GM21367 (cell line): ENCODE results near the gene RTN4IP1.
"Not testable (repeated sequence)": the region's sequence is repeated elsewhere in the genome, so short reads cannot be mapped to it uniquely, and the experiment has no call there.

Source experiments
- ATAC-seq: cut with Tn5 transposase; IDR thresholded peaks from one replicate; pipeline ENCODE4 v1.9.1; 2021; ENCODE audit not compliant: unreplicated experiment

The RTN4IP1 gene

DNA sequence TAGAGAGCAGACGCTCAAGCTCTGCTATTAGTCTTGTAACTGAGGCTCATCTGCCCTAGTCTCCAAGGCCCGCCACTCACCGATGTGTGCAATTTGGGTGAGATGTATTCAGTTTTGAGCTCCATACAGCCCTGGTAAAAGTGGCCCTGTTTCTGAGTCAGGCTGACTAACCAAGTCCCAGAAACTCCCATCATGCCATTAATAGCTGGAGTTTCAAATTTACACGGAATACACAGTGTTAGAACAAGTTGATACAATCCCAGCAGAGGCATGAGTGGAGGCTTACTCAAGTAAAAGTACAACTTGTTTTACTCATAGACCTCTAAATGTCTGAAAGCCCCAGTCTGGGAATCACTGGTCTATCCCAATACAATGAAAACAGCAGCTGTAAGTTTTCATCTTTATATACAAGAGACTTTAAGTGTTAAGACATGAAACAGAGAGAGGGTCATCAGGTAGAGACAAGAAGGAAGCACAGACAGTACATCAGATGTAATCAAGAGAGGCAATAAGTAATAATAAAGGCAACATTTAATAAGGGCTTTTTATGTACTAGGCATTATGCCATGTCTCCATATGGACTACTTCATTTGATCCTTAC lies 42.4 kb downstream of the RTN4IP1 start:
- no peak for ATAC-seq

DNA sequence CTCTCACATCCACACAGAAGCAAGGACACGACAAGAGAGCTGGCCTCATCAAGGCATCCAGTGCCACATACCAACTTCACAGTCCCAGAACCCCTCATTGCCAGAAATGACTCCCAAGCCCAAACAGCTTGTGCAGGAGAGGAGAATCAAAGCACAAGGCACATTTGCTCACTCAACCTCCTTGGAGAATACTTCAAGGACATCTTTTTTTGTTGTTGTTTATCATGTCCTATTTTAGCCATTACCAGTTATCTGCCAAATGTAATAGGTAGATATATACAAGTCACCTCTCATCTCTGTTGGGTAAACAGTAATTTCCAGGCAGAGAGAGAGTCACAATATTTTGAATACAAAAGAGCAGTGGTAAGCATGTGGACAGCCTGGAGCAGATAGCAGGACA lies 47.8 kb downstream of the RTN4IP1 start:
- ATAC-seq = no peak

DNA sequence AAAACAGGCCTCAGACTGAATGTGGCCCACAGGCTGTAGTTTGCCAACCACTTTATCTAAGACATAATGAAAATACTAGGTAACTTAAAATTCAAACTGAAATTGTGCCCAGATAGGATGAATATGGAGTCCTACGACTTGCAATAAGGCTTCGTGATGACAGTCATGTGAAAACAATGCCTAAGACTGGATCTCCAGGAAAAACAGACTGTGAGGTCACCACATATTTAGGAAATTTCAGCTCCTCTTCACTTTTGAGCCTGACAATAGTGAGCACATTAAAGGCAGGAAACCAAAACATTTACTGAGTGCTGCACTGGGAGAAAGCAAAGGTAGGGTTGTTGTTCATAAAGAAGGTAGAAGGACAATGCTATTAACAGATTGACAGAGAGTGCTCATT lies 50.0 kb downstream of the RTN4IP1 start:
- no peak for ATAC-seq

DNA sequence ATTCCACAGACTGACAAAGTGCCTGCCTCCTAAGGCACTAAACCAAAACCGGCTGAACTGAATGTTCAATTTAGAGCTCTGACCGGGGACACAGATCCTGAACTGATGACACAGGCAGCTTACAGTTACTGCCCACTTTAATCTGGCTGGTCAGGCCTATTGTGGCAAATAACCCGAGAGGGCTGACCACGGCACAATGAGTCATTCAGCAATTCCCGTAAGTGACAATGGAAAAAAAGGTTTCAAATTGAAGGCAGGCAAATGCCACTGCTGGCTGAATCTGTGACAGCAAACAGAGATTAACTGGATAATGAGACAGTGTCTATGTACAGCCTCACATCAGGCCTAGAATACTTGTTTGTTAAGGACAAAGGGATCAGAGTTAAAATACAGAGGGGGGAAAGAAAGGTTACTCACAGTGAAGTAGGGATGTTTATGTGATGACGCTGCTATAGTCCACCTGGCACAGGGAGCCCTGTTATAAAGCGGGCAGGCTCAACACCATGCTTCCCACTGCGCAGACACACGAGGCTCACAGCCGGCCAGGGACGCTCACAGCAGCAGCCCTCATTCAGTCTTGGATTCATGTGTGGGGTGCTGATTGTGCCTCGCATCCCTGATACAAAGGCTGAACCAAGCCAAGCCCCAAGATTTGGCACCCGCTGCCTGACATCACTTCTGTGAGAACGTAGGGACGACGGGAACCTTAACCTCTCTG lies 54.4 kb downstream of the RTN4IP1 start:
- ATAC-seq = no peak

DNA sequence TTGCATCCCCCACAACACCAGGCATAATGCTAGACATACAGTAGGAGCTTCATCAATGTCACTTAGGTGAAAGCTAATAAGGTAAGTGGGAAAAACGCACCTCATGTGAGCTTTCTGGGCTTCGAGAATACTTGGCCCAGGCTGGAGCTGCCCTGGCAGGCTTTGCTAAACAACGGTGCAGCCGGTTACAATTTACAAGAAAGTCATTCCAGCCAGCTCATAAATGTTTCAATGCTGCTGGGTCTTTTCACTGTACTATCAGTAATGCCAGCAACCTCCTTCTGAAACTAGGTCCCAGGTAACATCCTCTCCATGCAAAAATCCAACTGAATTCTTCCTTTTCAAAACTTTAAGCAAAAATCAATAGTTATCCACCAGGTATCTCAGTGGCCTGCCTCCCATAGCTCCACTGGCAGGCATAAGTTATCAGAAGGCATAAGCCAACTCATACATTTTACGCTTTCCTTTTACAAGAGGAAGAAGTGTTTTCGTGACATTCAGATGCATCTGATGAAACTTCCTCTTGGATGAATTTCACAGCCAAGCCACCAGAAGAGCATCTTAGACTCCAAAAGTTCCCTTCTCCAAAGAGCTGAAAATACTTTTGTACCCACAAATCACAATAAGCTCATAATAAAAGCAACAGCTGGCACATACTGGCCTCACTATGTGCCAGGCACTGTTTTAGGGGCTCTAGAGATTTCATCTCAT lies 56.3 kb downstream of the RTN4IP1 start:
- ATAC-seq = no peak

DNA sequence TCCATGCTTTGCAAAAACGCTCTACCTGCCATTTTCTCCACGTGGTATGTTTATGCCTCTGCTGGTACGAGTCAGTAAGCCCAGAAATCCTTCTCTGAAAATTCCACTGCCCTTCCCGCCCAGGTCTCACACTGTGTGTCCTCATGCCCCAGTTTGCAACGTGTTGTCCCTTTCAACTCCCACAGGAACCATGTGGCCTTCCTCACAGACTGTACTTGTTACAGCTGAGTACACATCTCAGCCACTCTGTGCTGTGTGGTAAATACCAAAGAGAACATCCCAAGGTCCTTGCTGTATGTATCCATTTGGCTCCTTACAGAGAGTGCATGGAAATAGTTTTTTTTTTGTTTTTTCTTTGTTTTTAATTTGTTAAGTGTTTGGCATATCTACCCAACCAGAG lies 56.9 kb downstream of the RTN4IP1 start:
- no peak for ATAC-seq

DNA sequence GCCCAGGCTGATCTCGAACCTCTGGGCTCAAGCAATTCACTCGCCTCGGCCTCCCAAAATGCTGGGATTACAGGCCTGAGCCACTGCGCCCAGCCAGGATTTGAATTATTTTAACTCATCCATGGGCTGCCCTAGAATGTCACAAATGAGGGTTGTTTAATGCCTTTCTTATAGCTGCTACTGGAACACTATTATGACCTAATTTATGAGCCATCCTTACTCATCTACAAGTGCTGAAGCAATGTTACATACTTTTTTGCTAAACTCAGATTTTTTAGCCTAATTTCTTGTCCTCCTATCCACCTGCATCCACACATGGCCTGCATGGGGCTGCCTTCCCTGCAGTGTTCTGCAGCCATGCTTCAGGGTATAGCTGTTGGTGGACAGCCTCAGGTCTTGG lies 59.9 kb downstream of the RTN4IP1 start:
- no peak for ATAC-seq

DNA sequence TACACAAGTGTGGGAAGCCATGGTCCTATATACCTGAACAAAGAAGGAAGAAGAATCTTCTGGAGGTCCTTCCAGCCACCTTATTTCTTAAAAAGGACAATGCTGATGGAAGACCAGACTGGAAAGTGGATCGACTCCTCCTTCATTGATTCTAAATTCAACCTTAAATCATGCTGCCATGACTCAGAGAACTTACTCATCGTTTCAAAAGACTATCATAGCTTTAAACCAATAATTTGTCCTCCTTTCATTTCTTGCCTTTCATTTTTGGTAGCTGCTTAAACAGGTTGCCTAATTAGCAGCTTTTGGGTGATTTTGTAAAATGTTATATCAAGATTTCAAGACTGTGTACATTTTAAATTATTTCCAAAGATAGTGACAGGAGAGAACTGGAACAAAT lies 60.8 kb downstream of the RTN4IP1 start:
- no peak for ATAC-seq

DNA sequence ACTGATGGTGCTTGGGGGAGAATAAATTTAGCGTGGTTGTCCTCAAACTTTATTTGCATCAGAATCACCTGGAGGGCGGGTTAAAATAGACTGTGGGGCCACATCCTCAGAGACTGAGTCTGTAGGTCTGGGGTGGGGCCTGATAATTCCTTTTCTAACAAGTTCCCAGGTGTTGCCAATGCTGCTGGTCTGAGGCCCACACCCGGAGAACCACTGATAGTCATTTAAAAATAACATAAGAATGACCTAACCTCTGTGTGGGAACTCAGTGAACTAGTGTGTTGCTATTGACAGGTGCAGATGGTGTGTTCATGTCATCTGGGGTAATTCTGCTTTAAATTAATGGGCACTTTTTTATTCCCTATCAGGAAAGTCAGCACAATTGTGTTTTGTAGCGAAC lies 64.8 kb downstream of the RTN4IP1 start:
- no peak for ATAC-seq

DNA sequence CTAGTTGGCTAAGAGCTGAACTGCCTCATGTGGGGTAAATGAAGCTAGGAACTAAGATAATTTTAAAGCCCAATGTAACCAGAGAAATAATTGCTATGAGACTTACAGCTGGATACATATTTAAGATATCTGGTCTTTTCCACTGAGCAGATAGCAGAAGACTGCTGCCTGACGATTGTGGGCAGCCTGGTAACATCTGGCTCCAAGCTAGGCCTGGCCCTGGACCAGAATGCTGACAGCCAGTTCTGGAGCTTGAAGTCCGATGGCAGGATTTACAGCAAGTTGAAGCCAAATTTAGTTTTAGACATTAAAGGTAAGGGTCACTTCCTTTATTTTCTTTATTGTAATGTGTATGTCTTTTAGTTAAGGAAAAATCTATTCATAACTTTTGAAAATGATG lies 65.7 kb downstream of the RTN4IP1 start:
- no peak for ATAC-seq

DNA sequence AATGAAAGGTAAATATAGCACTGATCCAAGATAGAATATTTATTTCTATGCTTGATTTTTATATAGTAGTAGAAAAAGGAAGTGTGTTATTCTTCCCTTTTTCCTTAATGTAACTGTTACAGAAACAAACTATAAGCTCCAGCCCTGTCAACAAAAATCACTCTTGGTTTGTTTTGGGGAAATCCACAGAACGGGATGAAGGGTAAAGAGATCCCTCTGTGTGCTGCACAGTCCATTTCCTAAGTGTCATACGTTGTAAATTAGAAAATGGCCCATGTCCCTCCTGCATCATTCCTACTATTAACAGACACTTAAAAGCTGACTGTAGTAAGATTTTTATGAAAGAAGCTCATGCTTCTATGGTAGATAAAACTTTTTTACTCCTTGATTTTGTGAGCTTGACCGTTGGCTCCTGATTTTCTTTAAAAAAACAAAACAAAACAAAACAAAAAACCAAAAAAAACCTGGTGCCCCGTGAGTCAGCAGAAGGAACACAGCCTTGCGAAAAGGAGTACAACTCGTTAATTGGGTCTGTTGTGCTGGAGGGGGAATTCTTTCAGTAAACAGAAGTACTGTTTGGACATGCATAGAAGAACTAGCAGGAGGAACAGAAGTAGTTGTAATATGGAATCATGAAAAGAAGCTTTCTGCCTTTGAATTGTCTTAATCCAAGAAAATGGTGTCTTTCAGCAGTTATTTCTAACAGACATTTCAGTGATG lies 67.5 kb downstream of the RTN4IP1 start:
- no peak for ATAC-seq

DNA sequence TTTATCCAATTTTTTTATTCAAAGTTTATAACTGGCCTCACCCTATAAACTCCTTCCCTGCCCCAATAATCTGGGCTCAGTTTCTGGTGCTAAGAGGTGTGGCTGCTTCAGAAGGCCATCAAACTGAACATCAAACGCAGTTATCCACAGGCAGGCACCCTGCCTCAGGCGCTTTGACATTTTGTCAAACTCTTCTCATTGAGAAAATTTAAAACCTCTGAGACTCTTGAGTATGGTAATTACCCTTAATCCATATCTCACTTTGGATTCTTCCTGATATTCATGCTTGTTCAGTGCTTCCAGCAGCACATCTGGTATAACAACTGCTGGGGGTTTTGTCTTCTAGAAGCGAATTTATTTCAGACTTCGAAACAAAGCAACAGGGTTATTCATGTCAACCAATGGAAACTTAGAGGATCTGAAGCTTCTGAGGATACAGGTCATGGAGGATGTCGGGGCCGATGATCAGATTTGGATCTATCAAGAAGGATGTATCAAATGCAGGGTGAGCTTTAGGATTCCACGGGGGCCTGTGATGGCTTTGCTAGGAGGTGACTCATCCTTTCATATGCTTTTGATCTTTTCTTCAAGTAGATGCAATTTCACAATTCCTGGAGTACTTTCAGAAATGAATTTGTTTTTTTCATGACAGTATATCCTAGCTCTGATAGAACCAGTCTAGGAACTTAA lies 68.2 kb downstream of the RTN4IP1 start:
- no peak for ATAC-seq

DNA sequence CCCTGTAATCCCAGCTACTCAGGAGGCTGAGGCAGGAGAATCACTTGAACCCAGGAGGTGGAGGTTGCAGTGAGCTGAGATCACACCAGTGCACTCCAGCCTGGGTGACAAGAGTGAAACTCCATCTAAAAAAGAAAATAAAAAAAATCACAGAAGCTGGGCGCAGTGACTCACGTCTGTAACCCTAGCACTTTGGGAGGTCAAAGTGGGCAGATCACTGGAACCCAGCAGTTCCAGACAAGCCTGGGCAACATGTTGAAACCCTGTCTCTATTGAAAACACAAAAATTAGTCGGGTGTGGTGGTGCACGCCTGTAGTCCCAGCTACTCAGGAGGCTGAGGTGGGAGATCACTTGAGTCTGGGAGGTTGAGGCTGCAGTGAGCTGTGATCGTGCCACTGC lies 69.6 kb downstream of the RTN4IP1 start:
- not testable (repeated sequence) for ATAC-seq

DNA sequence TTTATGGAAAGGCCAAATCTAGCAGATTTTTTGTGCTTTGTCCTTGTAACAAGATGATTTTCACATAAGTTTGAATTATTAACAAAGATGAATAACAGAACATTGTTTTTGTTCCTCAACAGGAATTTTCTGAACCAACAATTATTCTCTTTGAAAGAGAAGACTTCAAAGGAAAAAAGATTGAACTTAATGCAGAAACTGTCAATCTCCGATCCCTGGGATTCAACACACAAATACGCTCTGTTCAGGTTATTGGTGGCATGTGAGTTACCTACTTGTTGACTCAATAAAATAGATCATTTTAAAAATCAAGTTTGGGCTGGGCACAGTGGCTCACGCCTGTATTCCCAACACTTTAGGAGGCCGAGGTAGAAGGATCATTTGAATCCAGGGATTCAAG lies 70.9 kb downstream of the RTN4IP1 start:
- ATAC-seq = no peak

DNA sequence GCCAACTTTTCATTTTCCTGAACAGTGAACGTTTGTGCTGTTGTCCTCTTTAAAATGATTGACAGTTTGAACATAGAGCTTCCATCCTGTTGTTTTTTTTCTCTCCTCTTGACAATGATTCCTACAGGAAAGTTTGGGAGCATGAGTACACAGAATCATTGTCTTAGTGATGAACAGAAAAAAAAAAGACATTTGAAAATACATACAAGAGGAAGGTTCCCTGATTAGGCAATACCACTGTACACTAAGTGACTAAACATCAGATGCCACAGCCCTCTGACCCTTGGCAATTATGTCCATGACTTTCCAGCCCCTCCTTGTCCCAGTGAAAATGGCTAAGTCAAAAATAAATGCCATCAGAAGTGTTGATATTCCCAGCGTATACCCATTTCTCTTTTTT lies 71.5 kb downstream of the RTN4IP1 start:
- ATAC-seq = no peak

DNA sequence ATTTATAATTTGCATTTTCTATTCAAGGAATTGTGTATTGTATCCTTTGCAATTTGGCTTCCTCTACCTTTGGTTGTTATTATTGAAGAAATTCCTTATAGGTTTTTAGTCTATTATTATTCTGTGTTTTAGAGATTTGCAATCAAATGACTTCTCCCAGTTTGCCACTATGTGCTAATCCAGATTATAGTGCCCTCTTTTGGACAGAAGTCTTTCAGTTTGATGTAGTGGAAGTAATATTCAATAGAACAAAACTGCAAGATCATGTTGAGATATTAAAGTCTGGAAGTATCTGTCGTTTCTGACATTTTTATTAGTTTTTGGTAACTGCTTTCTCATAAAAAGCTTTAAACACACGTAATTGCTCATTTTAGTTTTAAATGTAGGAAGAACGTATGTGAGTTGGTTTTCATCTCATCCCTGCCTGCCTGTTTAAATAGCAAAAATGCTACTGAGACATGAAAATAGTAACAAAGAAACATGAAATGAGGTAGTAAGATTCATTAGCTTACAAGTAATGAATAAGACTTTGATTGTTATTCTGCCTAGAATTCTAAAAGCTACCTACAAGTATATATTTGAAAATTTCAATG lies 72.8 kb downstream of the RTN4IP1 start:
- no peak for ATAC-seq

DNA sequence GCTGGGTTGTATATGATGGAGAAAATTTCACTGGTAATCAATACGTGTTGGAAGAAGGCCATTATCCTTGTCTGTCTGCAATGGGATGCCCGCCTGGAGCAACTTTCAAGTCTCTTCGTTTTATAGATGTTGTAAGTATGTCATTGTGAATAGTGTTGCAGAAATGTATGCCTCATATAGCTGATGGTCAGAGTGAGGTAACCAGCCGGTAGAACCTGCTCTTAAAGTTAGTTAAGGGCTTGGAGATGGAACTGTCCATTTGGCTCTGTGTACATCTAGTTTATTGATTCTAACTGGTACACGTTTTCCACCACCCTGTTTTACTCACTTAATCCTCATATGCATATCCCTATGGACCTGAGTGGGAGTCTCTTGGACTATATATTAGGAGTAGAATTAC lies 73.5 kb downstream of the RTN4IP1 start:
- ATAC-seq = no peak

DNA sequence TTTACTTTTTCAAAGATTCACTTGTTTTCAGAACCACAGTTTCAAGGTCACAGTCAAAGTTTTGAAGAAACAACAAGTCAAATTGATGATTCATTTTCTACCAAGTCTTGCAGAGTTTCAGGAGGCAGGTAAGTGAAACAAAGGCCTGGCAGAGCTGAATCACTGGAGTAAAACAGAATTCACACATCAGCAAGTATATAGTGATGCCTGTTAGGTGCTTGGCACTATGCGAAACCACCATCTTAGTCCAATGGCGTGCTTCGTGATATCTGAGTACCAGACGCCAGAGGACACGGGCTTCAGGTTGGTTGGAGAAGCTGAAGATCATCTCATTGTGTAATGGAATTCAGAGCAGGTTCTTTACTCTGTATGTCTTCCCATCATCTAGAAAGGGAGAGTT lies 75.9 kb downstream of the RTN4IP1 start:
- no peak for ATAC-seq

DNA sequence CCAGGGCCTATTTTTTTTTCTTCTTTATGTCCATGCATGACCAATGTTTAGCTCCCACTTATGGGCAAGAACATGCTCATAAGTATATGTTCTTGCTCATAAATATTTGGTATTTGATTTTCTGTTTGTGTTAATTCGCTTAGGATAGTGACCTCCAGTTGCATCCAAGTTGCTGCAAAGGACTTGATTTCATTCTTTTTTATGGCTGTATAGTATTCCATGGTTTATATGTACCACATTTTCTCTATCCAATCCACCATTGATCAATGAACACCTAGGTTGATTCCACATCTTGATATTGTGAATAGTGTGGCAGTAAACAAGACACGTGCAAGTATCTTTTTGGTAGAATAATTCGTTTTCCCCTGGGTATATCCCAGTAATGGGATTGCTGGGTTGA lies 78.1 kb downstream of the RTN4IP1 start:
- no peak for ATAC-seq

DNA sequence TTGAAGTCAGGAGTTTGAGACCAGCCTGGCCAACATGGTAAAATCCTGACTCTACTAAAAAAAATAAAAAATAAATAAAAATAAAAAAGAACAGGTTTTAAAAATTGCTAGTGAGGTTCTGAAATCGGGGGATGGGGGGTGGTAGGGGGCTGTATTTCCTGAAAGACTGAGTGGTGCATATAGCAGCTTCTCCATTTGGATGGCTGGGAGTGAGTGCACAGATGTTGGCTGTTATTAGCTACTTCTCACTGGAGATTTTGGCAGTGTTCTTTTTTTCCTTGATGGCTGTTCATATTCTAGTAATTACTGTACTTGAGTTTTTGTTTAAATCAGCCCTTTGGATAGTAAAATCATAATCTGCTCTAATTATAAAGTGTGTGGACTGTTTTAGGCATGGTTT lies 79.8 kb downstream of the RTN4IP1 start:
- ATAC-seq = no peak

DNA sequence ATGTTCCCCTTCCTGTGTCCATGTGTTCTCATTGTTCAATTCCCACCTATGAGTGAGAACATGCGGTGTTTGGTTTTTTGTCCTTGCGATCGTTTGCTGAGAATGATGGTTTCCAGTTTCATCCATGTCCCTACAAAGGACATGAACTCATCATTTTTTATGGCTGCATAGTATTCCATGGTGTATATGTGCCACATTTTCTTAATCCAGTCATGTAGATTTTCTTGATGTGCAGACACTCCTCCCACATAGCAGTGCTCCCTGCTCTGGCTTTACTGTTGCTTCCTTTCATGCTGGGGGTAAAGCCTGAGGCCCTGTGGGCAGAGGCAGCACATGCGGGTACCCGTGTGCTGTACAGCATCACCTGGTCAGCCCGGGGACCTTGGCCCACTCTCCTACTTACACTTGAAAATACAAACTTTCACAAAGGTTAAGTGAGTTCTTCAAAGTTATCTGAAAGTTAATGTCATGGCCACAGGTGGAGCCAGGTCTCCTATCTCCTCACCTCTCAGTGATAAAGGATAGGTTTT lies 80.3 kb downstream of the RTN4IP1 start:
- not testable (repeated sequence) for ATAC-seq
